Mesenteric fat pad (tissue), 1 donor: Measurements from ENCODE around the gene XG. TPM values are rescaled to one million over a fixed set of nuclear protein-coding genes. Genes with fewer than 3 reads are reported as not detected.

Source experiments
- DNase-seq: peaks from one replicate; pipeline ENCODE4 v3.0.0-alpha.2; 2020; ENCODE audit warnings: low spot score
- total RNA-seq: library from RNA; stranded (reverse); fragmentation: NEBNext Ultra II Directional; extraction: Animal tissue kit (Norgen Biotek cat#: 25700); gene quantifications from one replicate; pipeline ENCODE4 v1.2.1, GENCODE V29; 2021
- donor health status: DM: yes; HTN: yes; CAD: no.

The XG gene
- total RNA-seq, 1 donor from 2014 or later = 3.4 TPM

DNA sequence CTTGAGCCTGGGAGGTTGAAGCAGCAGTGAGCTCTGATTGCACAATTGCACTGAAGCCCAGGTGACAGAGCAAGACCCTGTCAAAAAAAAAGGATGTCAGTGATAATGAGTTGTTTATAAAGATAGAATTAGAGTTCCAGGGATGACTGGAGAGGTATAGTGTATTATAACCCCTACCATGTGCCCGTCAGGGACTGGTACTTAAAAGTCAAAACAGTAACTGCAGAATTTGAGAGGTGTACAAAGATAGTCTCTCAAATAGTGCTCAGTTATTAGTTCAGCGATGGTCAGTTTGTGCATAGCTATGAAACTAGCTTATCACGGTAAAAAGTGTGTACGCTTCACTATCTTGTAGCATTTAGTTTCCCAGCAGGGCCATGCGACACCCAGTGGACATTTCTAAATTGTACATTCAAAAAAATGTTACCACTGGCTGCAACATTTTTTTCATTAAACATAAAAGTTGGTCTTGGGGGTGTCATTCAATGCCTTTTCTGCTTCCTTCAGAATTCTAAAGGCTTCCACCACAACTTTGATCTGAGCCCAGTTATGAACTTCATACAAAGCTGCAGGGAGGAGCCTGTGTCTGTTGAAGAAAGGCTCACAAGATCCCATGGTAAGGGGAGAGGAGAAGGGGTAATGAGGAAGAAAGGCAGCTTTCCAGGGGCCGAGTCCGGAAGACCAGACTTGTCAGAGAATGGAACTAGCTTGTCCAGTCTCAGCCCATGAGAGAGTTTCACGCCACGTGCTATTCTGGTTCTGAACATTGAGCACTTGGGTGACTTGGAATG is 67.7 kb downstream of the XG start:
- DNase-seq = no peak

DNA sequence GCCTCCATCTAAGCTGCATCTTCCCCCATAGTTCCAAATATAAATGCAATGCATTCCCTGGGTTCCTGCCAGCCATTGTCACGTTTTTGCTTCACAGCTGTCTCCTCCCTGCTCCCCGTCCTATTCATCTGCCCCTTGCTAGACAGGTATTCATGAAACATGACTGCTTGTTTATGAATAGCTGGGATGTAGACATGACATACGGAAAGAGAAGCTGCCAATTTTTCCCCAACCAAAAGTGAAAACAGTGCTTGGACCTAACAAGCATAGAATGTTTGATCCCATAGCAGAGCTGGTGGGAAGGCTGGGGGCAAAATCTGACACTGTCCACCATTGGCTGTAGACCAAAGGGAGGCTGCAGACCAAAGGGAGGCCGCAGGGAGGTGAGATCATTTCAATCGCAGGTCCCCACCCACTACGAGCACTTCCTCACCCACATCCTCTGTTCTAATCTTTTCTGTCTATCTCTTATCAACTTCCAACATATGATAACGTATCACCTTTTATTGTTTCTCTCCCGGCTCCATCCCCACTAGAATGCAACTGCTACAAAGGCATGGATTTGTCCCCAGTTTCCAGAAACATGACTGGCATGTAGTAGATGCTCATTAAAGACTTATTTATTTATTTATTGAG is 68.4 kb downstream of the XG start:
- DNase-seq = no peak

- DNase-seq = no peak
Observed at GRCh38 chrX:2823795-2824386, 72.1 kb downstream of the XG start.

DNA sequence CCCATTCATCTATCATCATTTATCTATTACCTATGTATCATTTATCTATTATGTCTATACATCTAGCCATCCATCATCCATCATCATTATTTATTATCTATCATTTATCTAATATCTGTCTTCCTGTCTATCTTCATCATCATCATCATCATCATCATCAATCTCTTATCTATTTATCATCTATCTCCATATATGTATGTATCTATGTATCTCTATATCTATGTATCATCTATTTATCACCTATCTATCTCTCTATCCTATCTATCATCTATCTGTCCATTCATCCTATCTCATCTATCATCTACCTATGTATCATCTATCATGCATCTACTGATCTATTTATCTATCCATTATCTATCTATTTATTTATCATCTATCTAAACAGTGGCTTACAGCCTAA is 73.0 kb downstream of the XG start:
- DNase-seq = no peak

GRCh38 chrX:2828344-2828958 is 76.6 kb downstream of the XG start, which contains the start of gene GYG2:
TSS of gene GYG2 (plus strand) at chrX:2828930. CDS start at chrX:2830189, 1,259 bp downstream.
- no peak for DNase-seq

- no peak for DNase-seq
Observed at GRCh38 chrX:2828959-2829411, 77.1 kb downstream of the XG start.

DNA sequence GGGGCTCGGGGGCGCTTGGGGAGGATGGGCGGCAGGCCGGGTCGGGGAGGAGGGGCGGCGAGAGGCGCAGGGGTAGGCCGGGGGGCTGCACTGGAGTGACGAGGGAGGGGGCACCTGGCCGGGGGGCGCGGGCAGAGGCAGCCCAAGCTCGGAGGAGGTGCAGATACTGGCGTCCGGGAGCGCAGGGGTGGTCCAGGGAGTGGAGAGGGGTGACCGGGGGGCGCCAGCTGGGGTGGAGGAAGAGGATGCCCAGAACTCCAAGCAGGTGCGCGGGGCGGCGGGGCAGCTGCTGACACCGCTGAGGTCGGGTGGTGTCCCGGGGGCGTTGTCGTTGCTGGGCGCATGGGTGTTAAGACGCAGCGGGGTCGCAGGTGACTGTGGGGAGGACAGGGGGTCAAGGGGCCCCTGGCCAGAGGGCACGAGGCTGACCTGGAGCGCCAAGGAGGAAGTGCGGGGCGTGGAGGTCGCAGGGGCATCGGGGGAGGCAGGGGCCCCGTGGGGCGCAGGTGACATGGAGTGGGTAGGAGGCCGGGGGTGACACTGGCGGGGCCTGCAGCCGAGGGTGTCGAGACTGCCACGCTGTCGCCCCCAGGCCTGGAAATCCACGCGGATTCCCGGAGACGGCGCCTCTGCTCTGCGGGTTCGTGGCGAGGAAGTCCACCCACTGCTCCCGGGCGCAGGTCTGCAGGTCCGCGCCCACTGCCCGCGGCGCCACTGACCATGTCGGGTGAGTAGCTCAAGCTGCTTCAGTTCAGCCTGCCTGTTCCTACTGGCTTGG is 77.8 kb downstream of the XG start:
- DNase-seq = no peak

- DNase-seq = no peak
Observed at GRCh38 chrX:2831471-2832228, 79.8 kb downstream of the XG start.

- DNase-seq = no peak
Observed at GRCh38 chrX:2837961-2838360, 86.1 kb downstream of the XG start.

DNA sequence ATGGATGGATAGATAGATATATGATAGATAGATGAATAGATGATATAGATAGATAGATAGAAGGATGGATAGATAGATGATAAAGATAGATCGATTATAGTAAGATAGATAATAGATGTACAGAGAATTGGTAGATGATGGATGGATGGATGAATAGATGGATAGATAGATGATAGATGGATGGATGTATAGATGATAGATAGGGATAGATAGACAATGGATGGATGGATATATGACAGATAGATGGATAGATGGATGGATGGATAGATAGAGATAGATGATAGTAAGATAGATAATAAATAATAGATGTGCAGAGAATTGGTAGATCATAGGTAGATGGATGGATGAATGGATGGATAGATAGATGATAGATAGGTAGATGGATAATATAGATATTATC is 89.1 kb downstream of the XG start:
- no peak for DNase-seq

DNA sequence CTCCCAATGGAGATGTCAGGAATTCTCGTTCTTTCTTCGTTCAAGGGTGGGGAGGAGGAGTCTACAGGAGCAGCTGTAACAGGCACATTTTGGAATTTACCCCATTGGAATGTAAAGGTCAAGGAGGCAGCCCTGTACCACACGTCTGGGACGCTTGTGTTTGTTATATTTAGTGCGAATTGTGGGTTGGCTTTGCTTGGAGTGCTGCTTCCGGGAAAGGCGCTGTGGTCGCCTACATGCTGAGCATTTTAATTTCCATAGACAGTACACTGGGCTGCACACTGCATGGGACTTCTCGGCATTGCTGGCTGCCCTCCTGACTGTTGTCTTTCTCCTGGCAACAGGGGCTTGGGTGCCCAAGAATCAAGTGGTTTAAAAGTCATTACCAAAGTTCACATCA is 89.7 kb downstream of the XG start:
- DNase-seq = no peak

DNA sequence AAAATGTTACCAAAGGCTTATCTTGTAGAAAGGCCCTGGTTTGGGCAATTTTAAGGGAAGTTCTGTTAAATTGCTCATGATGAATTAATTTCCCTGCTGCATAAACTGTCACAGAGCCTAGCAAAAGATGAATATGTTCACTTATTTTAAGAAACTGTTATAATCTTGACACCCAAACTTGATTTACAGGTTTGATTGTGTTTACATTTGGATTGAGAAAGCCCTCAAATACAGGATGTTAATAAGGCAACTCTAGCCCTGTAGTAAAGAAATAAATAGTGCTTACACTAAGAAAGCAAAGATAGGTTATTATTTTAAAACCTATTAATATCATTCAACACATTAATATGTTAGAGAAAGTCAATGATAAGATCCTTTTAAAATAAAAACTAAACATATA is 95.2 kb downstream of the XG start:
- DNase-seq = no peak

GRCh38 chrX:2848871-2849301 is 97.0 kb downstream of the XG start:
- no peak for DNase-seq

- DNase-seq = no peak
Observed at GRCh38 chrX:2854918-2855317, 103.1 kb downstream of the XG start.

DNA sequence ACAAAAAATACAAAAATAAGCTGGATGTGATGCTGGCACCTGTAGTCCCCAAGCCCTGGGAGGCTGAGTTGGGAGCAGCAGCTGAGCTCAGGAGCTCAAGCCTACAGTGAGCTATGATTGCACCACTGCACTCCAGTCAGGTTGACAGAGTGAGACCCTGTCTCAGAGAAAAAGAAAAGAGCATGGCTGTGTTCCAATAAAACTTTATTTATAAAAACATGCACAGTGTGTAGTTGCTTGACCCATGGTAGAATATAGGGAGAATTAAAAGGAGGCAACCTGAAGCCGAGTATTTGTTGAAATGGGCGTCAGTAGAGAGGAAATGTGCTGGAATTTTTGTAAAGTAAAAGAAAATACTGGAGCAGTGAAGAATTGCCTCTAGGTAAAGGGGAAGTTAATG is 103.9 kb downstream of the XG start:
- no peak for DNase-seq

DNA sequence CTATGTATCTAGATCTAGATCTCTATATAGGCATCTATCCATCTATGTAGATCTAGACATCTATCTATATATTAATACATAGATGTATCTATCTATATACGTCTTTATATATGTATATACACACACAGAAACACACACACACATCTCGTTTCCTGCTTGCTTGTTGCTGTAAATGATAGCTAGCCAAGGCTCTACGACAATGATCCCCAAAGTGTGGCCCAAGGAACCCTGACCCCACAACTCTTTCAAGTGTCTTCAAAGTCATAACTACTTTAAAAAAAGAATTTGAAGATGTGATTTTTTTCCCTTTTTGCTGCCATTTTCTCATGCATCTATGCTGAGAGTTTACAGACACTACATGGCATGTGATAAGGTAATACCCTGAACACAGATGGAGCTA is 105.7 kb downstream of the XG start:
- no peak for DNase-seq

DNA sequence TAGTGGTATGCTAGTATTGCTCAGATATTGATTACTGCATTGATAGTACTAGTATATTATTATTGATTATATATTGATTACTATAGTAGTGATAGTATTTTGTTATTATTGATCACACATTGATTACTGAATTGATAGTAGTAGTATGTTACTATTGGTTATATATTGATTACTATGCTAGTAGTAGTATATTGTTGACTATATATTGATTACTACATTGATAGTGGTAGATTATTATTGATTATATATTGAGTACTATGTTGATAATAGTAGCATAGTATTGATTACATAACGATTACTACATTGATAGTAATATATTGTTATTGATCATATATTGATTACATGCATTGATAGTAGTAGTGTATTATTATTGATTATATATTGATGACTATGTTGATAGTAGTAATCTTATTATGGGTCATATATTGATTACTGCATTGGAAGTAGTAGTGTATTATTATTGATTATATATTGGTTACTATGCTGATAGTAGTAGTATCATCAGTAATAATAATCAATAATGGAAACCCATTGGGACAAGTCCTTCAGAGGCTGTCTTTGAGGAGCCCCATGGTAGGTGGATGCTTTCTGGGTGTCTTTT is 107.5 kb downstream of the XG start:
- DNase-seq = no peak

DNA sequence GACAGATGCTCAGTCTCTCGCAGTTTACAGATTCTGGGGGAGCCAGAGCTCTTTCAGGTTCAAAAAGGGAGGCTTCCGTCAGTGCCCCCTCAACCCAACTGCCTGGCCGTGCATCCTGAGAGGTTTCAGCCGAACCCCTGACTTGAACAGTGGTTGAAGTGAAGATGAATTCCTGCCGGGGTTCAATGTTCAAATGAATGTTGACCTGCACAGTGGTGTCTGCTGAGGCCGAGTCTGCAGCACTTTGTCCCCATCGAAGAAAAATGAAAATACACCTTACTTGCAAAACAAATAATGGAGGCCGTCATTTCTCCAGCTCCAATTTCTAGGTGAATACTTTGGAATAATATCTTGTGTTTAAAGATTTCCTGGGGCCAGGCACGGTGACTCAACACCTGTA is 110.6 kb downstream of the XG start:
- no peak for DNase-seq

- DNase-seq = no peak
Observed at GRCh38 chrX:2863646-2864045, 111.8 kb downstream of the XG start.
